Heart left ventricle (tissue), 13 donors: ENCODE measurements around the gene PDX1.
"Not testable (repeated sequence)": the region's sequence is repeated elsewhere in the genome, so short reads cannot be mapped to it uniquely, and the experiment has no call there.

ENCODE experiments used
- CTCF ChIP-seq, 12 donors: fragments of 200-600 bp; sonication (generic) in 4 of 12; IDR thresholded peaks; one replicate each; pipeline versions ENCODE4 v1.5.0 to v1.8.0; 2018 to 2022; ENCODE audit warnings: antibody characterized with exemption in 12 of 12, mild to moderate bottlenecking in 5 of 12
- POLR2A ChIP-seq, 2 donors: fragments of 450-650 bp; IDR thresholded peaks; one replicate each; pipeline ENCODE4 v1.6.1; 2017; ENCODE audit warnings: antibody characterized with exemption in 2 of 2, mild to moderate bottlenecking in 2 of 2, moderate library complexity in 2 of 2
- donor health status: ischemic (EF 13 %, LVEDD 7.1; RV severe dilation, severe dysfunction).
- donor health status: DM: no; HTN: yes; CAD: no.
- donor health status: DM: no; HTN: no; CAD: no.
- donor health status: ischemic (EF 25% LVEDD 6.9; RV normal size, moderate dysfunction).
- donor health status: ischemic (EF 25% LVEDD 5.7; RV mildly dilated, moderate dysfunction).
- donor health status: ischemic (EF 35%, LVEDD 5.7; RV mildly dilated, moderate dysfunction).
- donor health status: nonischemic (EF 11% LVEDD 7.7; RV severe dilation, severe dysfunction).
- donor health status: DM: yes; HTN: yes; CAD: no.
- donor health status: PGD.
- donor health status: ischemic (EF 29% LVEDD 5.4; RV normal size, mild dysfunction).
- donor health status: nonischemic (EF 23%, LVEDD 6.1; RV moderate dilation, normal function).

GRCh38 chr13:27964206-27964605 lies 44.4 kb downstream of the PDX1 start:
- TF ChIP-seq CTCF, POLR2A (IDR thresholded peaks at IDR 0.05): not testable (repeated sequence)
